Thyroid gland (tissue), 4 donors: Measurements from ENCODE around the gene PTBP1. TPM values are rescaled to one million over a fixed set of nuclear protein-coding genes. Genes with fewer than 3 reads are reported as not detected.

Experiments used
- DNase-seq, 2 donors: peaks; one replicate each; pipeline ENCODE4 v3.0.0-alpha.2; 2019
- H3K27ac ChIP-seq, 3 donors: fragments of 200-600 bp; sonication (generic); 1 replicate in 2 of 3; 2 replicates in 1 of 3; pipeline ENCODE4 v1.5.1; 2016 to 2019; ENCODE audit warnings: mild to moderate bottlenecking in 1 of 3, moderate library complexity in 1 of 3
- H3K27me3 ChIP-seq: fragments of 200-600 bp; sonication (generic); one replicate; pipeline ENCODE4 v1.5.1; 2019
- H3K36me3 ChIP-seq, 2 donors: fragments of 200-600 bp; sonication (generic); one replicate each; pipeline ENCODE4 v1.5.1; 2016 to 2019
- H3K4me1 ChIP-seq, 2 donors: fragments of 200-600 bp; sonication (generic); one replicate each; pipeline ENCODE4 v1.5.1; 2017 to 2019
- H3K4me3 ChIP-seq, 3 donors: fragments of 200-600 bp; sonication (generic); replicated peaks in 1 of 3; 1 replicate in 2 of 3; 2 replicates in 1 of 3; pipeline ENCODE4 v1.5.1; 2016; ENCODE audit warnings: mild to moderate bottlenecking in 1 of 3
- H3K9me3 ChIP-seq: fragments of 200-600 bp; sonication (generic); one replicate; pipeline ENCODE4 v1.5.1; 2017
- POLR2A ChIP-seq, 2 donors: fragments of 450-650 bp; IDR thresholded peaks; one replicate each; pipeline ENCODE4 v1.6.1; 2017; ENCODE audit warnings: antibody characterized with exemption in 2 of 2, mild to moderate bottlenecking in 2 of 2, moderate library complexity in 1 of 2
- WGBS, 2 donors: methylation state at CpG; one replicate each; pipeline ENCODE4 v1.1.5; 2017; 5-methylcytosine and 5-hydroxymethylcytosine counted together
- intact Hi-C: fragments of 100-400 bp; cut with DNase I; formaldehyde crosslinking; loops from one replicate; pipeline ENCODE4 v1.15.1; 2023
- total RNA-seq, 4 donors: library from RNA; depleted of rRNA; stranded (reverse); fragments of >200 nt; gene quantifications; one replicate each; pipeline ENCODE4 v1.2.3, GENCODE V29; 2016
- TF ChIP-seq, protein P1 (sequence below), 6 experiments: fragments of 200-600 bp in 3 of 6; fragments of 450-650 bp in 3 of 6; sonication (generic) in 3 of 6; IDR thresholded peaks; one replicate each; pipeline ENCODE4 v1.5.1; 2016 to 2019; ENCODE audit warnings: antibody characterized with exemption in 6 of 6, mild to moderate bottlenecking in 2 of 6, inconsistent platforms in 1 of 6, moderate library complexity in 1 of 6

Gene PTBP1
- total RNA-seq = 100 to 1,000 TPM; 161 to 277 (median 199) TPM

DNA sequence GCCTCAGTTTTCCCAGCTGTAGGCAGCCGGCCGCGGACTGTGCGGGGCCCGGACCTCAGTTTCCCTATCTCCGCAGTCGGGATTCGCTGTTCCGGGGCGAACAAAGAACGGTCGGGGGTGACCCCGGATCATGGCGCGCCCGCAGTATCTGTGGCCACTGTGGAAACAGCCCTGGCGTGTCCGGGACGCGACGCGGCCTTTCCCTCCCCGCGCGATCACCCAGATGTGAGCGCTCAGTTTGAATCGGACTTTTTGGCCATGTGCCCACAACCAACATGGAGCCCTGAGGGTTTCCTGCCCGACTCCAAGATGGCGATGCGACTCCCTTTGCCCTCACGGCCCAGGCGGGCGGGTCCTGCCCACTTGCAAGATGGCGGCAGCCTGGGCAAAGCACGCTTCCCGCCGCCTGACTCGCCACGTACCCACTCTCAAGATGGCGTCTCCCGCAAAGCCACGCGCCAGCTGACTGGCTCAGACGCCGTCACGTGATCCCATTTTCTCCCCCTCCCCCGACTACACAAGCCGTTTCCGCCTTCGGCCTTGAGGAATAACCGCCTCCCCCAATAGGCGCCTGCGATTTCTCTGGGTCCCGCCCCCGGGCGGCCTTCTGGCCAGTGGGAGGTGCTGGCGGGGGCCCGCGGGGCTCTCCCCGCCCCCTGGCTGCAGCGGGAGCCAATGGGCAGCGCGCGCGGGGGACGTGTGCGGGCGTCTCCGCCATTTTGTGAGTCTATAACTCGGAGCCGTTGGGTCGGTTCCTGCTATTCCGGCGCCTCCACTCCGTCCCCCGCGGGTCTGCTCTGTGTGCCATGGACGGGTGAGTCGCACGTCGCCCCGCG, at the start of gene PTBP1:
Gene PTBP1 (plus strand): TSS at position 761 of the 836 bp plus-strand sequence. CDS start 46 bp downstream, at position 807.
- H3K4me1 ChIP-seq = peaks cover 39 to 50% of the 10 kb centered on the region in 2 donors

DNA sequence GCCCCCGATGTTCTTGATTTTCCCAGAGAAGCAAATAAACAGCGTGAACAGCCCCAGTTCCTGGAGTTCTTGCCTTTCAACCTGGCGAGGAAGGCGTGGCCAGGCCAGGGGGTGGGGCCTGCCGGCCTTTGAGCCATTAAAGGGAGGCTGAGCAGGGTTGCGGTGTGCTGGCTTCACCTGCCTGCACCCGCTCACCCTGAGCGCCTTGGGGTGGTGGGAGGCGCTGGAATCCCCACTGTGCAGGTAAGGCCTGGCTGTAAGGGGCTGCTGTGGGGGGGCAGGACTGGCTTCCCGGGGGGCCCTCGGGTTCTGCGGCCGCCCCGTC, 49.0 kb upstream of the PTBP1 start:
- no peak for DNase-seq
- H3K36me3 ChIP-seq = no peaks in the 10 kb centered on the region

More for the DNA sequence above, at the start of gene PTBP1:
- Histone ChIP-seq H3K4me3 (peak within 1 kb of the TSS; percentile 33 to 100 (median 96)), H3K9me3 (no peaks in the 10 kb centered on the region), H3K27me3 (no peaks in the 10 kb centered on the region), H3K27ac (peak within 1 kb of the TSS; percentile 94 to 96 (median 94)), H3K36me3 (no peaks in the 10 kb centered on the region)
- whole genome bisulfite sequencing, 2 donors = 0 to 2% methylated on average over 14 to 41 of the region's 83 CpGs
- peak; percentile 100 for DNase-seq
- intact Hi-C loops = no loop called here
- peak in 1 of 2 donors; percentile 80 for TF ChIP-seq POLR2A (IDR thresholded peaks at IDR 0.05)
- TF ChIP-seq, protein P1, sequence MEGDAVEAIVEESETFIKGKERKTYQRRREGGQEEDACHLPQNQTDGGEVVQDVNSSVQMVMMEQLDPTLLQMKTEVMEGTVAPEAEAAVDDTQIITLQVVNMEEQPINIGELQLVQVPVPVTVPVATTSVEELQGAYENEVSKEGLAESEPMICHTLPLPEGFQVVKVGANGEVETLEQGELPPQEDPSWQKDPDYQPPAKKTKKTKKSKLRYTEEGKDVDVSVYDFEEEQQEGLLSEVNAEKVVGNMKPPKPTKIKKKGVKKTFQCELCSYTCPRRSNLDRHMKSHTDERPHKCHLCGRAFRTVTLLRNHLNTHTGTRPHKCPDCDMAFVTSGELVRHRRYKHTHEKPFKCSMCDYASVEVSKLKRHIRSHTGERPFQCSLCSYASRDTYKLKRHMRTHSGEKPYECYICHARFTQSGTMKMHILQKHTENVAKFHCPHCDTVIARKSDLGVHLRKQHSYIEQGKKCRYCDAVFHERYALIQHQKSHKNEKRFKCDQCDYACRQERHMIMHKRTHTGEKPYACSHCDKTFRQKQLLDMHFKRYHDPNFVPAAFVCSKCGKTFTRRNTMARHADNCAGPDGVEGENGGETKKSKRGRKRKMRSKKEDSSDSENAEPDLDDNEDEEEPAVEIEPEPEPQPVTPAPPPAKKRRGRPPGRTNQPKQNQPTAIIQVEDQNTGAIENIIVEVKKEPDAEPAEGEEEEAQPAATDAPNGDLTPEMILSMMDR (IDR thresholded peaks at IDR 0.05) = no peak

DNA sequence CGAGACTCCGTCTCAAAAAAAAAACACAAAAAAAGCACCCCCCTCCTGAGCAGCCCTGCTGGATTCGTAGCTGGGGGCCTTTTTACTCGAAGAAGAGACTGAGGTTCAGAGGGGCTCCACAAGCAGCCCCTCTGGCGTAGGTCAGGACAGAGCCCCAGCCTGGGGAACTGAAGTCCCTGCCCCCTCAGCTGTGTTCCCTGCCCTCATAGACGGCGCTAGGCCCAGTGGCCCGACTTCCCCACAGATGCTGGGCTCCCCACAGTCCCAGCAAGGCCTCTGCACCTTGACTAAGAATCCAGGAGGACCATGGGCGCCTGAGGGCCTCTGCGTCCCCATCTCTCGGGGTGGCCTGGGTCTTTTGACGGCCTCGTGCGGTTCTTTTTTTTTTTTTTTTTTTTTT, 47.4 kb upstream of the PTBP1 start:
- Histone ChIP-seq H3K4me3 (no peak overlapping the region), H3K4me1 (peaks cover 0 to 14% of the 10 kb centered on the region in 2 donors), H3K27ac (no peak overlapping the region), H3K9me3 (no peaks in the 10 kb centered on the region), H3K36me3 (no peaks in the 10 kb centered on the region), H3K27me3 (no peaks in the 10 kb centered on the region)
- TF ChIP-seq POLR2A (IDR thresholded peaks at IDR 0.05) = no peak
- TF ChIP-seq, protein P1 (IDR thresholded peaks at IDR 0.05) = no peak
- no peak for DNase-seq
- WGBS, 2 donors = 85 to 91% methylated on average over 11 to 13 of the region's 14 CpGs
- intact Hi-C loops = no loop called here

More for the DNA sequence above, 49.0 kb upstream of the PTBP1 start:
- WGBS, 2 donors = 85 to 93% methylated on average over 8 of the region's 14 CpGs
- Histone ChIP-seq H3K9me3 (no peaks in the 10 kb centered on the region), H3K4me3 (no peak overlapping the region), H3K4me1 (peaks cover 0 to 14% of the 10 kb centered on the region in 2 donors), H3K27ac (no peak overlapping the region), H3K27me3 (no peaks in the 10 kb centered on the region)
- TF ChIP-seq, protein P1 (IDR thresholded peaks at IDR 0.05) = no peak
- TF ChIP-seq POLR2A (IDR thresholded peaks at IDR 0.05) = no peak
- intact Hi-C loops = no loop called here

DNA sequence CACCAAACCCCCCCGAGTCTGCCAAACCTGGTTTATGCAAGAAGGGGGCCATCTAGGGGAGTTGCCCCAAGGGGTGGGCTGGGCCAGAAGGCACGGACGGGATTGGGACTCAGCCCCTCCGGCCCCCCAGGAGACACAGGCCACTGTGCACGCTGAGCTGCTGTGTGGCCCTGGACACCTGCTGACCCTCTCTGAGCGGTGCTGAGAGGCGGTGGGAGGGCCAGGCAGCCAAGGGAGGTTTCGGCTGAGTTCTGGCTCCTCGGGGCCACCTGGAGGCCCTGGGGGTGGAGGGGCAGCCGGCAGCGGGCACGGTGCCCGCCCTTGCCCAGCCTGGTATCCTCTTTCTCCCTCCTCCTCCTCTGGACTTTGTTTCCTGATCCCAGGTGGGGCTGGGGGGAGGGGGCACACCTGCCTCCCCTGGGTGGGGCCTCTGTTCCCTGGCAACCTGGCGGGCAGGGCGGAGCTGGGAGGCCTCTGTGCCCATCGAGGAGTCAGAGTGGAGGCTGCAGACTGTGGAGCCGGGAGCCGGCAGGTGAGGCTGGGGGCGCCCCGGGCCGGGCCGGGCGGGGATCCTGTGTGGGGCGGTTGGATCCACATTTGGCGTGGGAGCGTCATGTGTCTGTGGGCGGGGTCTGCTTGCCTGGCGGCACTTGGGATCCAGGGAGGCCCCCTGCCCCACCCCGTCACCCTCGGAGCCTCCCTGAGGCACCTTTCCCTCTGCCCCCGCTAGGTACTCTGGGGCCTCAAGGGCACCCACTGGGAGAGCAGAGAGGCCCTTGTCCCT, 46.4 kb upstream of the PTBP1 start, which contains the start of gene MISP:
Gene MISP (plus strand): TSS at position 473 of the 784 bp plus-strand sequence. CDS start 5,835 bp downstream, outside the sequence.
- Histone ChIP-seq H3K27me3 (no peaks in the 10 kb centered on the region), H3K4me1 (peaks cover 0 to 14% of the 10 kb centered on the region in 2 donors), H3K4me3 (no peak within 1 kb of the TSS), H3K36me3 (no peaks in the 10 kb centered on the region), H3K27ac (no peak within 1 kb of the TSS), H3K9me3 (no peaks in the 10 kb centered on the region)
- TF ChIP-seq POLR2A (IDR thresholded peaks at IDR 0.05) = no peak
- TF ChIP-seq, protein P1 (IDR thresholded peaks at IDR 0.05) = no peak
- intact Hi-C loops = no loop called here
- whole genome bisulfite sequencing, 2 donors = 51 to 72% methylated on average over 12 to 15 of the region's 31 CpGs
- peak; percentile 28 to 34 for DNase-seq
